DMS114 treated with DMSO at 0.1 percent for 48 hours (cell line): ENCODE measurements around the gene CEBPA.

Source experiments
- DNase-seq: peaks from one replicate; lab custom pipeline; 2025; ENCODE audit not compliant: unreplicated experiment; lab: John Stamatoyannopoulos, UW

Gene CEBPA

DNA sequence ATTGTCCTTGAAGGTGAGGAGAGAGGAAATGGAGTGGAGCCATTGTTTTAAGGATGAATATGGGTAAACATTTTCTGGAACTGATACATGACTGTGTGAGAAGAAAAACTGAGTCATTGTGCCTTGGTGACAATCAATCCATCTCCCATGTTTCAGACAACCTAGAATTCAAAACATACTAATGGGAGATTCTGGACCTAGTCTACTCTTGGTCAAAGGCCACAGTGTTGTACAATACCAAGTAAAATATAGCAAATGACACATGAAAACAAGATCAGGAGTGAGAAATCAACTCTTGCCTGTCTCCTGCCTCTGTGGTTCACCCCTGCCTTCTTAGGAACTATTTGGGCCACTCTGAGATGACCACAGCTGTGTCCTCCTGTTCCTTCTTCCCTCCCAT is 13.1 kb downstream of the CEBPA start:
- DNase-seq = no peak

DNA sequence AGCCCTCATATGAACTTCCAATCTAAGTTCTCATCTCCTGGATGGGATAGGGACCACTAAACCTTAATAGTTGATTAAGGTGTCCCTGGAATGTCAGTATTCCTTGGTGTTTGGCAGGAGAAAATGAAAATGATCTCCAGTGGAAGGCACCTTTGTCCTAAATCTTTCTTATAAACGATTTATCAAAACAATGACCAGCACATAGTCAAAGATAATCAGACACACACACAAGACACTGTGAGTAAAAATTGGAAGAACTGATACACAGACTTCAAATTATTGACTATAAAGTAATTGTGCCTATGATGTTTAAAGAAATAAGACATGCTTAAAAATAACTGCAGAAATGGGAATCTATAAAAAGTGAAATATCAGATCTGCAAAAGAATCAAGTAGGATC is 13.7 kb downstream of the CEBPA start:
- no peak for DNase-seq

GRCh38 chr19:33287927-33288326 is 14.4 kb downstream of the CEBPA start:
- no peak for DNase-seq

GRCh38 chr19:33287438-33287837 is 14.9 kb downstream of the CEBPA start:
- DNase-seq = no peak

- DNase-seq = no peak
These were observed 15.4 kb downstream of the CEBPA start for GRCh38 chr19:33286899-33287298.

- DNase-seq = no peak
These were observed 16.9 kb downstream of the CEBPA start for GRCh38 chr19:33285441-33285927.

- DNase-seq = no peak
These were observed 17.6 kb downstream of the CEBPA start for GRCh38 chr19:33284756-33285155.

DNA sequence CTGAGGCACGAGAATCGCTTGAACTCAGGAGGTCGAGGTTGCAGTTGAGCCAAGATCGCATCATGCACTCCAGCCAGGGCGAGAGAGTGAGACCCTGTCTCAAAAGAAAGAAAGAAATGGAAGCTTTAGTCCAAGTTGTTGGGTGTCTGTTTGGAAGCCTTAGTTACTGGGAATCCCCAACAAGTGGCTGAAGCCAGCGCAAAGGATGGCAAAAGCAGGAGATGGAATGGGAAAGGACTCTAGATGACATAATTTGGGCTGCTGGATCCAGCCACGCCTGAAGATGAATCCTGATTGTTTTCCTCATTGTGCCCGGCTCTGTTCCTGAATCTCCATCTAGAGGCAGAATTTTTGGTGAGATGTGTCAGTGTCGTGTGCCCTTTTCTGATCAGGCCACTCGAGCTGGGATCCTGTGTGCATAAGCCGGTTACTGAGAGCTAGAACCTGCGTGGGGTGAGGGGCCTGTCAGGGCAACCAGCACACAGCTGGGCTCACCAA is 18.1 kb downstream of the CEBPA start:
- DNase-seq = no peak

- DNase-seq = no peak
These were observed 18.7 kb downstream of the CEBPA start for GRCh38 chr19:33283589-33283988.

DNA sequence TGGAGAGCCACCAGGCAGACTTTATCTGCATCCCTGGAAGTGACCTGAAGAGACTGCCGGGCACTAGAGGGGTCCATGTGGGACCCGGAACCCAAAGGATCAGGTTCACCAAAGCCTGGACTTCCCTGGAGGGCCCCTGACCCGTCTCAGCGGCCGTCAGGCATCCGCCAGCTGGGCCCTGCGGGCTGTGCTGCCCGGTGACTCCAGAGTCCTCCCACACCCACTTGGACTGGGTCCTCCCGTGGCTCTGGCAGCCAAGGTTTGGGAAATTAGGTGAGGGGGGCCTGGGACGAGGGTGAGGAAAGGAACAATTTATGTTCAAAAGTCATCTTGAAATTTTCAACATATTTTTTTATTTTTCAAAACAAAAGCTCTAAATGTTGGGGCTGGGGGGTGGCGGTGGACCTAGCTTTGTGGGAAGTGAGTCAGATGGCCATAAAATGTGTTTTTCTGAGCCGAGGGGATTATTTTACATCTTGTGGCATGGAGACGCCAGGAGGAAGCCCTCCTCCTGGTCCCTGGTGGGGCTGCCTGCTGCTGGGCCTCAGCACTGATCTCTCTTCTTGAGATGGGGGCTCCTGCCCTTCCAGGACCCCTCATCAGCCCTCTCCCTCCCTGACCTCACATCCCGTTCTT is 20.2 kb downstream of the CEBPA start:
- DNase-seq = no peak

DNA sequence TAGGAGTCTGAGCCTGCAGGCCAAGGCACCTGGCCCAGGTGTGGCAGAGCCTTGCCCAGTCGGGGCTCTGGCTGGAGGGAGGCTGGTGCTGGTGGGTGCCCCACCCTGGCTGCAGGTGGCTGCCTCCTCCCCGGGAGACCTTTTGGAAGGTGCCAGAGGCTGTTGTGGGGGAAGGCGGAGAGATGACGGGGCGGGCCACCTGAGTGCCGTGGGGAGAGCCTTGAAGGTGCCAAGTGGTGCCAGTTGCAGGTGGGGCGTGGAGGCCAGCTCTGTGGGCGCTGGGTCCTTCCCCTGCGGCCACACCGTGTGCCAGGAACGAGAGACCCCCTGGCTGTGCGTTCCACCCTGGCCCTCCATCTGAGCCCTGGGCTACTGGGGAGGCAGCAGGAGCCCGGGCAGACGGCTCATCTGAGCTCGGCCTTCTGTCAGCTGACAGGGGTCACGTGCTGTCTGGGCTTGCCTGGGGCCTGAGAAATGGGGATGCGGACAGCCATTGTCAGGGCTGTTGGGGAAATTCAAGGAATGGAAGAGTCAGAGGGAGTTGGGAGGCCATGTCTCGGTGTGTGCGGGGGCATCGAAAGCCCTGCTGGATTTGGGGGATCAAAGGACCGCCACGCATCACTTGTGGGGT is 20.9 kb downstream of the CEBPA start:
- DNase-seq = no peak

- no peak for DNase-seq
These were observed 21.9 kb downstream of the CEBPA start for GRCh38 chr19:33280351-33280921.

- DNase-seq = no peak
These were observed 22.6 kb downstream of the CEBPA start for GRCh38 chr19:33279430-33280350.

GRCh38 chr19:33278403-33279269 is 23.7 kb downstream of the CEBPA start:
- DNase-seq = no peak

DNA sequence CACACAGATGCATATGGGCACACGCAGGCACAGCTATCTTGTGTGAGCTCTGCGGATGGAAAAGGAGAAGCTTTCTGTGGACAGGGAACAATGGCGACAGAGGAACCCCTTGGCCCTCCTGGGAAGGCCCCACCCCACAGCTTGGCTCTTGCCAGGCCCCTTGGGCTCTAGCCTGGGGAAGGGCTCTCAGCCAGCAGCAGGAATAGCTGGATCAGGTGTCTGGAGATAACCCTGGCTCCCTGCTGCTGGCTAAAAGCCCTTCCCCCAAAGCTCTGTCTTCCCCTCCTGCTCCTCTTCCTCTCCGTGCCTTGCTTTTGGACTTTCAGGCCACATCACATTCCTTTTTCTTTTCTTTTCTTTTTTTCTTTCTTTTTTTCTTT is 24.3 kb downstream of the CEBPA start:
- DNase-seq = no peak

GRCh38 chr19:33277434-33277833 is 24.9 kb downstream of the CEBPA start:
- no peak for DNase-seq

GRCh38 chr19:33275933-33276619 is 26.3 kb downstream of the CEBPA start:
- no peak for DNase-seq

DNA sequence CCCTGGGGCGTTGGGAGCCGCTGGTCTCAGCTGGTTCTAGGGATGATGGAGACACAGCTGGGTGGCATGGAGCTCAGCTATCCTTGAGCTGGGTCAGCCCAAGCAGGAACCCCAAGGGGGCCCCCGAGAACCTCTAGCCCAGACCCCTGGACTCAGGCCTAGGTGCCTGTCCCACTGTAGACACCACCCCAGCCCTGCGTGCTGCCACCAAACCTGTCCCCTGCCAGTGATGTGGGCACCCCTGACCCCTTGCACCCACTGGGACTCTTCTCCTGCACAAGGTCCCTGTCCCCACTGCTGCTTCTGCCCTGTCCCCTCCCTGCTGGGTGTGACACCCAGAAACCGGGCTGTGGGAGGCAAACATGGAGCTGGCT is 26.8 kb downstream of the CEBPA start:
- DNase-seq = no peak

DNA sequence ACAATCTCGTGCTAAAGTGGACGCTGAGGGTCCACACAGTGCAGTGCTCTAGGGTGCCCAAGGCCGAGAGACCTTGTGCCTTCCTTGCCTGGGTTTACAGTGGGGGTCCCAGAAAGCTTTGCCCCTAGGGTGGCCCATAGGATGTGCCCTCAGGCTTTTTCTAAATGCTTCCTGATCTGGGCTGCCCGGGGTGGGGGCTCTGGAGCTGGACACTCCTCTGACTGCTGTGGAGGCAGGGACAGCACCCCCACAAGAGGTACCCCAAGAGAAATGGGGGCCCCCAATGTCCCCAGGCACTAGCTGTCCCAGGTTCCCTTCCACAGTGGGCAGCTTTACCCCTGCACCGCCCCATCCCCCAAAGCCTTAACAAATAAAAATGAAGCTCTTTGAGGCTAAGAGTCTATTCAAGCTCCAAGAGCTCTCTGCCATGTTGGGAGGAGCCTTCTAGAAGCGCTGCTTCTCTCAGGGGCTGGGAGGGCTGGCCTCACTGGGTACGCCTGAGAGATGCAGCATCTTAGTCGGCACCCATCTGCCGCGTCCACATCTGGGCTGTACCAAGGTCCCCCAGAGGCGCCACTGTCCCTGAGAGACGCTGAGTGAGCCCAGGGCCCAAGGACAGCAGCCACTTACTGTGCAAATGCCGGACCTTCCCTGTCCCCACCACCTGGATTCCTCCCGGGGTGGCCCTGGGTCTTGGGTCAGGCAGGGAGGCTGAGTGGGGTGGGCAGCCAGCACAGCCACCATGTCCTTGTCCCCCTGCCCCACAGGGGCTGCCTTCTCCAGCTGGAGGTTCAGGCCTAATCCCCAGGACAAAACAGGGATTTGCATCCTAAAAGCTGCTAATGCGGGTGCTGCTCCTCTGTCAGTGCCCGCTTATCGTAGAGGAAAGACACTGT is 27.4 kb downstream of the CEBPA start:
- DNase-seq = no peak
